IPS-15b (cell line): ENCODE results near the gene HRC.

Experiments used
- H3K27me3 ChIP-seq: one replicate; pipeline ENCODE4 v1.6.1; 2013; ENCODE audit warnings: low read length; ENCODE audit not compliant: control insufficient read depth, insufficient read depth
- H3K36me3 ChIP-seq: one replicate; pipeline ENCODE4 v1.6.1; 2013; ENCODE audit warnings: low read length; ENCODE audit not compliant: control insufficient read depth, insufficient read depth
- H3K4me1 ChIP-seq: one replicate; pipeline ENCODE4 v1.6.1; 2013; ENCODE audit warnings: mild to moderate bottlenecking, low read length; ENCODE audit not compliant: control insufficient read depth, insufficient read depth
- H3K4me3 ChIP-seq: one replicate; pipeline ENCODE4 v1.5.1; 2013; ENCODE audit warnings: low read depth, low read length
- H3K9ac ChIP-seq: one replicate; pipeline ENCODE4 v1.6.1; 2013; ENCODE audit warnings: low read depth, mild to moderate bottlenecking, low read length
- H3K9me3 ChIP-seq: one replicate; pipeline ENCODE4 v1.6.1; 2013; ENCODE audit warnings: mild to moderate bottlenecking, low read length; ENCODE audit not compliant: control insufficient read depth, insufficient read depth

HRC gene

GRCh38 chr19:49155005-49155819, at the start of gene HRC:
HRC (minus strand) TSS chr19:49155396; CDS start chr19:49155237, 159 bp downstream.
- Histone ChIP-seq H3K4me1 (peaks cover 15% of the 10 kb centered on the region), H3K9ac (no peak within 1 kb of the TSS), H3K4me3 (peak within 1 kb of the TSS; percentile 35), H3K36me3 (no peaks in the 10 kb centered on the region), H3K9me3 (no peaks in the 10 kb centered on the region), H3K27me3 (peaks cover 27% of the 10 kb centered on the region)

- Histone ChIP-seq H3K4me3 (no peak overlapping the region), H3K27me3 (no peaks in the 10 kb centered on the region), H3K4me1 (no peaks in the 10 kb centered on the region), H3K36me3 (peaks cover 2% of the 10 kb centered on the region), H3K9ac (no peak overlapping the region), H3K9me3 (no peaks in the 10 kb centered on the region)
Measured at GRCh38 chr19:49201042-49201441, 45.8 kb upstream of the HRC start.

- H3K27me3 ChIP-seq = no peaks in the 10 kb centered on the region
- H3K4me1 ChIP-seq = no peaks in the 10 kb centered on the region
- no peak overlapping the region for H3K4me3 ChIP-seq
- no peaks in the 10 kb centered on the region for H3K9me3 ChIP-seq
- H3K9ac ChIP-seq = no peak overlapping the region
- peaks cover 2% of the 10 kb centered on the region for H3K36me3 ChIP-seq
Measured at GRCh38 chr19:49200238-49200862, 45.2 kb upstream of the HRC start.

- no peak overlapping the region for H3K9ac ChIP-seq
- H3K27me3 ChIP-seq = no peaks in the 10 kb centered on the region
- no peaks in the 10 kb centered on the region for H3K4me1 ChIP-seq
- H3K4me3 ChIP-seq = no peak overlapping the region
- H3K9me3 ChIP-seq = no peaks in the 10 kb centered on the region
- H3K36me3 ChIP-seq = peaks cover 2% of the 10 kb centered on the region
Measured at GRCh38 chr19:49196527-49197240, 41.5 kb upstream of the HRC start.

- Histone ChIP-seq H3K9me3 (no peaks in the 10 kb centered on the region), H3K4me1 (no peaks in the 10 kb centered on the region), H3K9ac (no peak overlapping the region), H3K27me3 (no peaks in the 10 kb centered on the region), H3K4me3 (no peak overlapping the region), H3K36me3 (no peaks in the 10 kb centered on the region)
Measured at GRCh38 chr19:49194408-49194807, 39.2 kb upstream of the HRC start.

GRCh38 chr19:49193822-49194394, 38.7 kb upstream of the HRC start:
- Histone ChIP-seq H3K9me3 (no peaks in the 10 kb centered on the region), H3K4me1 (no peaks in the 10 kb centered on the region), H3K27me3 (no peaks in the 10 kb centered on the region), H3K36me3 (no peaks in the 10 kb centered on the region), H3K4me3 (no peak overlapping the region), H3K9ac (no peak overlapping the region)

- Histone ChIP-seq H3K4me1 (no peaks in the 10 kb centered on the region), H3K9me3 (no peaks in the 10 kb centered on the region), H3K36me3 (no peaks in the 10 kb centered on the region), H3K9ac (no peak overlapping the region), H3K27me3 (no peaks in the 10 kb centered on the region), H3K4me3 (no peak overlapping the region)
Measured at GRCh38 chr19:49190781-49191180, 35.6 kb upstream of the HRC start.

GRCh38 chr19:49189259-49189658, 34.1 kb upstream of the HRC start:
- no peak overlapping the region for H3K4me3 ChIP-seq
- no peaks in the 10 kb centered on the region for H3K36me3 ChIP-seq
- no peaks in the 10 kb centered on the region for H3K27me3 ChIP-seq
- no peaks in the 10 kb centered on the region for H3K9me3 ChIP-seq
- H3K9ac ChIP-seq = no peak overlapping the region
- H3K4me1 ChIP-seq = no peaks in the 10 kb centered on the region

GRCh38 chr19:49188626-49189200, 33.5 kb upstream of the HRC start:
- Histone ChIP-seq H3K36me3 (no peaks in the 10 kb centered on the region), H3K4me3 (no peak overlapping the region), H3K27me3 (no peaks in the 10 kb centered on the region), H3K4me1 (no peaks in the 10 kb centered on the region), H3K9me3 (no peaks in the 10 kb centered on the region), H3K9ac (no peak overlapping the region)

- no peaks in the 10 kb centered on the region for H3K9me3 ChIP-seq
- no peaks in the 10 kb centered on the region for H3K36me3 ChIP-seq
- H3K4me3 ChIP-seq = no peak overlapping the region
- H3K9ac ChIP-seq = no peak overlapping the region
- H3K27me3 ChIP-seq = no peaks in the 10 kb centered on the region
- H3K4me1 ChIP-seq = peaks cover 2% of the 10 kb centered on the region
Measured at GRCh38 chr19:49186108-49186507, 30.9 kb upstream of the HRC start.

- H3K4me3 ChIP-seq = no peak overlapping the region
- H3K36me3 ChIP-seq = no peaks in the 10 kb centered on the region
- no peaks in the 10 kb centered on the region for H3K27me3 ChIP-seq
- no peaks in the 10 kb centered on the region for H3K9me3 ChIP-seq
- H3K4me1 ChIP-seq = peaks cover 2% of the 10 kb centered on the region
- H3K9ac ChIP-seq = no peak overlapping the region
Measured at GRCh38 chr19:49182848-49183375, 27.7 kb upstream of the HRC start.
